Stimulated activated CD4-positive, alpha-beta T cell treated with anti-CD3 and anti-CD28 coated beads, Interleukin-1b, Interleukin-23, amount 100 ng/mL, for 4 hours (primary cell): ENCODE measurements around the gene C12orf54.
"Not testable (repeated sequence)": the region's sequence is repeated elsewhere in the genome, so short reads cannot be mapped to it uniquely, and the experiment has no call there.

Experiments
- DNase-seq, 2 donors: peaks; one replicate each; pipeline ENCODE4 v3.0.0-alpha.2; 2020; ENCODE audit warnings: low read depth in 2 of 2

C12orf54 gene

DNA sequence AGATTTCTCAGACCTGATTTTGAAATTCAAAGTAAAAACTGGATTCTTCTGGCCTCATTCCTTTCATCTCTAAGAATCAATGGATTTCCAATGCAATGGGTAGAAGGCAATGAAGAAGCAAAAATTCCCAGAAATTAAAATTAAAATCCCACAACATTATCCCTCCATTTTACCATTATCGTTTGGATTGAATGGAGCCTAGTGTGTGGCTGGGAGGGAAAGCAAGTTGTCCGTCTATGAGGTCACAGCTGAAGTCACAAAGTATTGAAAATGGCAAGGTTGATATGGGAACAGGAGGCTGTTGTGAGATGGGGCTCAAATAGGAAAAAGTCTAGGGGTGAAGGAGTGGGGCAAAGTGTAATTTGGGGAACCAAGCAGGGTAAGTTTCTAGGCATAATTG, at the start of gene C12orf54:
C12orf54 (plus strand) TSS at position 301 of the 400 bp plus-strand sequence. CDS start 799 bp downstream, outside the sequence.
- DNase-seq, result no peak

DNA sequence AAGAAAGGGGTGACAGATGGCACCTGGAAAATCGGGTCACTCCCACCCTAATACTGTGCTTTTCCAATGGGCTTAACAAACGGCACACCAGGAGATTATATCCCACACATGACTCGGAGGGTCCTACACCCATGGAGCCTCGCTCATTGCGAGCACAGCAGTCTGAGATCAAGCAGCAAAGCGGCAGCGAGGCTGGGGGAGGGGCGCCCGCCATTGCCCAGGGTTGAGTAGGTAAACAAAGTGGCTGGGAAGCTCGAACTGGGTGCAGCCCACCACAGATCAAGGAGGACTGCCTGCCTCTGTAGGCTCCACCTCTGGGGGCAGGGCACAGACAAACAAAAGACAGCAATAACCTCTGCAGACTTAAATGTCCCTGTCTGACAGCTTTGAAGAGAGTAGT, 48.3 kb upstream of the C12orf54 start:
- DNase-seq, result not testable (repeated sequence)

- DNase-seq, result no peak
Measured at GRCh38 chr12:48441069-48441468, 41.2 kb upstream of the C12orf54 start.

DNA sequence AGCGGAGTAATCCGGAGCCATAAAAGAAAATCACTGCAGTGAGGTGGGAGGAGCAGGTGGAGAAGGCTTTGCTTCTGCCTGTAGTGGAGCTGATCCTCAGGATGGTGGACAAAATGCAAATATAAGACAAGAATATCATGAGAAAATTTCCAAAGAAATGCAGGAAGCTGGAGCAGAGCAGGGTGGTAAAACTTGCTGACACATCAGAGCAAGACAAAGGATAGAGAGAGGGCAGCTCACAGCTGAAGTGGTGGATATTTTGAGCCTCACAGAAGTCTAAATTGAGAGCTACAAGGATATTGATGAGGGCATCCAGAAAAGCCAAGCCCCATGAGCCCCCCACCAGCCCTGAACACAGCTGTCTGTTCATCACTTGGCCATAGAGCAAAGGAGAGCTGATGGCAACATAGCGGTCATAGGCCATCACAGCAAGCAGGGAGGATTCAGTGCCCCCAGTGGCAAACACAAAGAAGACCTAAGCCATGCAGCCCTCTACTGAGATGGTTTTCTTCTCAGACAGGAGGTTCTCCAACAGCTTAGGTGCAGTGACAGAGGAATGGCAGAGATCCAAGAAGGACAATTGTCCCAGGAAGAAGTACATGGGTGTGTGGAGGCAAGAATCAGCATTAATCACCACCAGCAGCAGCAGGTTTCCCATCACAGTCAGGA, 40.0 kb upstream of the C12orf54 start:
- DNase-seq, result no peak

- DNase-seq, result no peak
Measured at GRCh38 chr12:48445538-48445937, 36.8 kb upstream of the C12orf54 start.

- no peak for DNase-seq
Measured at GRCh38 chr12:48446161-48446776, 36.0 kb upstream of the C12orf54 start.

DNA sequence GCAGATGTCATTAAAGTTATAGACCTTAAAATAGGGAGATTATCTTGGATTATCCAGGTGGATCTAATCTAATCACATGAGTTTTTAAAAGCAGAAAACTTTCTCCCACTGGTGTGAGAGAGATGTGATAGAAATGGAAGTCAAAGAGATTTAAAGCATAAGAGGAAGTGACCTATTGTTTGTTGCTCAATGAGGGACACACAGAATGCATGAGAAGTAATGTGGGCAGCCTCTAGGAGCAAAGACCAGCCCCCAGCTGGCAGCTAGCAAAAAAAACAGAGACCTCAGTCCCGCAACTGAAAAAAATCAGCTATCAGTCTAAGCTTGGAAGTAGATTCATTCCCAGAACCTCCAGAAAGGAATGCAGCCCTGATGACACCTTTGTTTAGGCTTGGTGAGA, 34.5 kb upstream of the C12orf54 start:
- DNase-seq, result no peak

- DNase-seq, result no peak
Measured at GRCh38 chr12:48451372-48451771, 30.9 kb upstream of the C12orf54 start.

- not testable (repeated sequence) for DNase-seq
Measured at GRCh38 chr12:48452961-48453360, 29.3 kb upstream of the C12orf54 start.

- no peak for DNase-seq
Measured at GRCh38 chr12:48454667-48455066, 27.6 kb upstream of the C12orf54 start.

DNA sequence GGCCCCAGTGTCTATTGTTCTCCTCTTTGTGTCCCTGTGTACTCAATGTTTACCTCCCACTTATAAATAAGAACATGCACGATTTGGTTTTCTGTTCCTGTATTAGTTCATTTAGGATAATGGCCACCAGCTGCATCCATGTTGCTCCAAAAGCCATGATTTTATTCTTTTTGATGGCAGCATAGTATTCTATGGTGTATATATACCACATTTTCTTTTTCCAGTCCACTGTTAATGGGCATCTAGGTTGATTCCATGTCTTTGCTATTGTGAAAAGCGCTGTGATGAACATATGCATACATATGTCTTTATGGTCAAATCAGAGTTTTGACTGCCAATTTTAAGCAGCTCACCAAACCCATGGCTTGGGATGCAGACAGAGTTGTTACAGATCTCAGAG, 27.2 kb upstream of the C12orf54 start:
- DNase-seq, result no peak

DNA sequence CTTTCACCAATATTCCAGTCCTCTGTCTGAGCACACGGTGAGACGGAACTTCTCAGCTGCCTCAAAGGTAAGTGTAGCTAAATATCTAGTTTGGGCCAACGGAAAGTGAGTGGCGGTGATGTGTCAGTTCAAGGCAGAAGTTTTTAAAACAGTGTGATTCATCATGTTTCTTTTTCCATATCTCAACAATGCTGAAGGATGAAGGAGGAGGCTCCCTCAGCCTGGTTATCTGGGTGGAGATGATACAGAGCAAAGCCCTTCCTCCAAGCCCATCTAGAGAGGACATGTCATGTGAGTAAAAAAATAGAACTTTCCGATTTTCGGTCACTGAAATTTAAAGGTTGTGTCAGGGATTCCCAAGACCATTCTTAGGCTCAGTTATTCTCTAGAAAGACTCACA, 23.0 kb upstream of the C12orf54 start:
- no peak for DNase-seq

- DNase-seq, result not testable (repeated sequence)
Measured at GRCh38 chr12:48469027-48469426, 13.3 kb upstream of the C12orf54 start.

- DNase-seq, result no peak
Measured at GRCh38 chr12:48472259-48472658, 10.0 kb upstream of the C12orf54 start, which contains the start of gene ANP32D. Gene ANP32D, plus strand, starts transcription at chr12:48472559. Its CDS starts 106 bp downstream, at chr12:48472665.

DNA sequence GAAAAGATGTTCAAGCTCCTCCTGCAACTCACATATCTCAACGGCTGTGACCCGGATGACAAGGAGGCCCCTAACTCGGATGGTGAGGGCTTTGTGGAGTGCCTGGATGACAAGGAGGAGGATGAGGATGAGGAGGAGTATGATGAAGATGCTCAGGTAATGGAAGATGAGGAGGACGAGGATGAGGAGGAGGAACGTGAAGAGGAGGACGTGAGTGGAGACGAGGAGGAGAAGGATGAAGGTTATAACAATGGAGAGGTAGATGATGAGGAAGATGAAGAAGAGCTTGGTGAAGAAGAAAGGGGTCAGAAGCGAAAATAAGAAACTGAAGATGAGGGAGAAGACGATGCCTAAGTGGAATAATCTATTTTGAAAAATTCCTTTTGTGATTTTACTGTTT, 9.2 kb upstream of the C12orf54 start:
- DNase-seq, result no peak

- DNase-seq, result not testable (repeated sequence)
Measured at GRCh38 chr12:48474497-48474896, 7.8 kb upstream of the C12orf54 start.

DNA sequence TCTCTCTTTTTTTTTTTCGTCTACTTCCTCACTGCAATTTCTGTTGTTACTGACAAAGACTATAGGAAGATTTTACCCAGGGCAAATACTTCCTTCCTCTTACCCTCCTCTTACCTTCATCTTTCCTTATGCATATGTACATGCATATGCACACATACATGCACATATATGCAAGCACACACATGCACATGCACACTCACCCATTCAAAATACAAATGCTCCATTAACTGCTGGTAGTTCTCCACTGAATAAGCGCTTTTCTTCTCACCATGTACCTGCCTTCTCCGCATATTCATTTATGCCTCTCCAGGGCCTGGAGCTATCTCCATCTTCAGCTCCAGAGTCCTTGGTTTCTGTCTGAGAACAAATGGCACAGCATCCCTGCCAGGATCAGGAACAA, 632 bp downstream of the C12orf54 start:
- DNase-seq, result no peak

GRCh38 chr12:48486261-48486660, 4.0 kb downstream of the C12orf54 start:
- DNase-seq, result no peak

GRCh38 chr12:48486679-48487078, 4.4 kb downstream of the C12orf54 start:
- DNase-seq, result no peak

GRCh38 chr12:48489012-48489411, 6.7 kb downstream of the C12orf54 start:
- no peak for DNase-seq

DNA sequence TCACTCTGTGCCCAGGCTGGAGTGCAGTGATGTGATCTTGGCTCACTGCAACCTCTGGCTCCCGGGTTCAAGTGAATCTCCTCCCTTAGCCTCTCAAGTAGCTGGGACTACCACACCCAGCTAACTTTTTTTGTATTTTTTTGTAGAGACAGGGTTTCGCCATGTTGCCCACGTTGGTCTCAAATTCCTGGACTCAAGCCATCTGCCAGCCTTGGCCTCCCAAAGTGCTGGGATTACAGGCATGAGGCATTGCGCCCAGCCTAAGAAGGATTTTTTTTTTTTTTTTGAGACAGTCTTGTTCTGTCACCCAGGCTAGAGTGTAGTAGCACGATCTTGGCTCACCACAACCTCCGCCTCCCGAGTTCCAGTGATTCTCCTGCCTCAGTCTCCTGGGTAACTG, 7.2 kb downstream of the C12orf54 start:
- DNase-seq, result not testable (repeated sequence)

GRCh38 chr12:48500281-48500680, 18.0 kb downstream of the C12orf54 start:
- DNase-seq, result not testable (repeated sequence)

DNA sequence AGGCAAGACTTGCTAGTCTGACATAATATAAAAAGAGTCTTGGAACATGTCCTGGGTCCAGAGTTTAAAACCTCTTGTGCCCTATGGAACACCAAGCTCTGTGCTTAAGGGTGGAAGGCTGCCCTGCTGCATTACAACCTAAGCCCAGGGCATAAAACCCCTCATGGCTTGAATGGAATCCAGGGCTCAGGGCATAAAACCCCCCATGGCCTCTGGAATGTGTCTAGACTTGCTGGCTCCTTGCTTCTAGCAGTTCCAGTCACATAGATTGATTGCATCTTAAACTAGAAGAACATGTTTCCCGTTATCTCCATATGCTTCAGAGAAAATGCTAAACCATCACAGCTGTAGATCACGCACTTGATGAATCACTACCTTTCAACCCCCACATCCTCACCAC, 24.5 kb downstream of the C12orf54 start:
- DNase-seq, result not testable (repeated sequence)
